ENCODE data around the gene EN1.

EN1 gene

GRCh38 chr2:118832791-118833715 lies 14.4 kb downstream of the EN1 start:
- no peak overlapping the region for H3K4me3 ChIP-seq (ENCODE audit: low read depth, low read length)
- H3K27me3 ChIP-seq (ENCODE audit: insufficient read depth, low read length), result no peaks in the 10 kb centered on the region
- no peaks in the 10 kb centered on the region for H3K36me3 ChIP-seq (ENCODE audit: insufficient read depth, low read length)
- H3K4me1 ChIP-seq (ENCODE audit: control insufficient read depth, insufficient read depth, low read length, unreplicated experiment), result peaks cover 21% of the 10 kb centered on the region
- H3K79me2 ChIP-seq (ENCODE audit: control insufficient read depth, insufficient read depth, low read length, unreplicated experiment), result peaks cover 3% of the 10 kb centered on the region
- H3K27ac ChIP-seq (ENCODE audit: low read depth, low read length), result no peak overlapping the region
- H2AFZ ChIP-seq (ENCODE audit: low read length, unreplicated experiment), result no peak overlapping the region

GRCh38 chr2:118832071-118832790 lies 15.2 kb downstream of the EN1 start:
- Histone ChIP-seq H3K4me1 (ENCODE audit: control insufficient read depth, insufficient read depth, low read length, unreplicated experiment) (peaks cover 21% of the 10 kb centered on the region), H3K79me2 (ENCODE audit: control insufficient read depth, insufficient read depth, low read length, unreplicated experiment) (peaks cover 3% of the 10 kb centered on the region), H2AFZ (ENCODE audit: low read length, unreplicated experiment) (no peak overlapping the region), H3K27me3 (ENCODE audit: insufficient read depth, low read length) (no peaks in the 10 kb centered on the region), H3K27ac (ENCODE audit: low read depth, low read length) (no peak overlapping the region), H3K4me3 (ENCODE audit: low read depth, low read length) (no peak overlapping the region), H3K36me3 (ENCODE audit: insufficient read depth, low read length) (no peaks in the 10 kb centered on the region)

- peak overlapping the region; percentile 31 for H2AFZ ChIP-seq (ENCODE audit: low read length, unreplicated experiment)
- H3K27me3 ChIP-seq (ENCODE audit: insufficient read depth, low read length), result no peaks in the 10 kb centered on the region
- H3K4me3 ChIP-seq (ENCODE audit: low read depth, low read length), result no peak overlapping the region
- H3K27ac ChIP-seq (ENCODE audit: low read depth, low read length), result peak overlapping the region; percentile 18; the same call in 1 of the 2 replicates
- no peaks in the 10 kb centered on the region for H3K36me3 ChIP-seq (ENCODE audit: insufficient read depth, low read length)
- no peaks in the 10 kb centered on the region for H3K79me2 ChIP-seq (ENCODE audit: control insufficient read depth, insufficient read depth, low read length, unreplicated experiment)
- peaks cover 25% of the 10 kb centered on the region for H3K4me1 ChIP-seq (ENCODE audit: control insufficient read depth, insufficient read depth, low read length, unreplicated experiment)
Measured at GRCh38 chr2:118830881-118831280, 16.6 kb downstream of the EN1 start.

- H3K4me1 ChIP-seq (ENCODE audit: control insufficient read depth, insufficient read depth, low read length, unreplicated experiment), result peaks cover 25% of the 10 kb centered on the region
- H3K27me3 ChIP-seq (ENCODE audit: insufficient read depth, low read length), result no peaks in the 10 kb centered on the region
- H3K27ac ChIP-seq (ENCODE audit: low read depth, low read length), result peak overlapping the region; percentile 18; the same call in 1 of the 2 replicates
- H3K36me3 ChIP-seq (ENCODE audit: insufficient read depth, low read length), result no peaks in the 10 kb centered on the region
- peak overlapping the region; percentile 40 for H3K4me3 ChIP-seq (ENCODE audit: low read depth, low read length)
- no peaks in the 10 kb centered on the region for H3K79me2 ChIP-seq (ENCODE audit: control insufficient read depth, insufficient read depth, low read length, unreplicated experiment)
- H2AFZ ChIP-seq (ENCODE audit: low read length, unreplicated experiment), result peak overlapping the region; percentile 31
Measured at GRCh38 chr2:118830118-118830517, 17.3 kb downstream of the EN1 start.

GRCh38 chr2:118826093-118826492 lies 21.4 kb downstream of the EN1 start:
- Histone ChIP-seq H3K27me3 (ENCODE audit: insufficient read depth, low read length) (no peaks in the 10 kb centered on the region), H3K4me3 (ENCODE audit: low read depth, low read length) (no peak overlapping the region), H3K4me1 (ENCODE audit: control insufficient read depth, insufficient read depth, low read length, unreplicated experiment) (peaks cover 17% of the 10 kb centered on the region), H3K36me3 (ENCODE audit: insufficient read depth, low read length) (no peaks in the 10 kb centered on the region), H3K27ac (ENCODE audit: low read depth, low read length) (no peak overlapping the region), H2AFZ (ENCODE audit: low read length, unreplicated experiment) (peak overlapping the region; percentile 31), H3K79me2 (ENCODE audit: control insufficient read depth, insufficient read depth, low read length, unreplicated experiment) (no peaks in the 10 kb centered on the region)

GRCh38 chr2:118823633-118824032 lies 23.8 kb downstream of the EN1 start:
- H3K27ac ChIP-seq (ENCODE audit: low read depth, low read length), result no peak overlapping the region
- H3K27me3 ChIP-seq (ENCODE audit: insufficient read depth, low read length), result peaks cover 2% of the 10 kb centered on the region; the same call in 1 of the 2 replicates
- H3K79me2 ChIP-seq (ENCODE audit: control insufficient read depth, insufficient read depth, low read length, unreplicated experiment), result no peaks in the 10 kb centered on the region
- H3K4me3 ChIP-seq (ENCODE audit: low read depth, low read length), result no peak overlapping the region
- H3K36me3 ChIP-seq (ENCODE audit: insufficient read depth, low read length), result no peaks in the 10 kb centered on the region
- H3K4me1 ChIP-seq (ENCODE audit: control insufficient read depth, insufficient read depth, low read length, unreplicated experiment), result peaks cover 4% of the 10 kb centered on the region
- H2AFZ ChIP-seq (ENCODE audit: low read length, unreplicated experiment), result no peak overlapping the region

- Histone ChIP-seq H3K27me3 (ENCODE audit: insufficient read depth, low read length) (peaks cover 4% of the 10 kb centered on the region; the same call in 1 of the 2 replicates), H3K79me2 (ENCODE audit: control insufficient read depth, insufficient read depth, low read length, unreplicated experiment) (no peaks in the 10 kb centered on the region), H3K4me3 (ENCODE audit: low read depth, low read length) (no peak overlapping the region), H3K4me1 (ENCODE audit: control insufficient read depth, insufficient read depth, low read length, unreplicated experiment) (peaks cover 4% of the 10 kb centered on the region), H3K36me3 (ENCODE audit: insufficient read depth, low read length) (no peaks in the 10 kb centered on the region), H3K27ac (ENCODE audit: low read depth, low read length) (no peak overlapping the region), H2AFZ (ENCODE audit: low read length, unreplicated experiment) (no peak overlapping the region)
Measured at GRCh38 chr2:118822572-118822971, 24.9 kb downstream of the EN1 start.

GRCh38 chr2:118822015-118822414 lies 25.4 kb downstream of the EN1 start:
- H3K27ac ChIP-seq (ENCODE audit: low read depth, low read length), result no peak overlapping the region
- peaks cover 7% of the 10 kb centered on the region; the same call in 1 of the 2 replicates for H3K27me3 ChIP-seq (ENCODE audit: insufficient read depth, low read length)
- H3K36me3 ChIP-seq (ENCODE audit: insufficient read depth, low read length), result no peaks in the 10 kb centered on the region
- peaks cover 4% of the 10 kb centered on the region for H3K4me1 ChIP-seq (ENCODE audit: control insufficient read depth, insufficient read depth, low read length, unreplicated experiment)
- no peaks in the 10 kb centered on the region for H3K79me2 ChIP-seq (ENCODE audit: control insufficient read depth, insufficient read depth, low read length, unreplicated experiment)
- no peak overlapping the region for H2AFZ ChIP-seq (ENCODE audit: low read length, unreplicated experiment)
- no peak overlapping the region for H3K4me3 ChIP-seq (ENCODE audit: low read depth, low read length)

- Histone ChIP-seq H3K36me3 (ENCODE audit: insufficient read depth, low read length) (no peaks in the 10 kb centered on the region), H3K27ac (ENCODE audit: low read depth, low read length) (no peak overlapping the region), H3K79me2 (ENCODE audit: control insufficient read depth, insufficient read depth, low read length, unreplicated experiment) (no peaks in the 10 kb centered on the region), H3K27me3 (ENCODE audit: insufficient read depth, low read length) (peaks cover 7% of the 10 kb centered on the region; the same call in 1 of the 2 replicates), H3K4me3 (ENCODE audit: low read depth, low read length) (no peak overlapping the region), H2AFZ (ENCODE audit: low read length, unreplicated experiment) (no peak overlapping the region), H3K4me1 (ENCODE audit: control insufficient read depth, insufficient read depth, low read length, unreplicated experiment) (no peaks in the 10 kb centered on the region)
Measured at GRCh38 chr2:118817469-118817868, 30.0 kb downstream of the EN1 start.

GRCh38 chr2:118816669-118817068 lies 30.8 kb downstream of the EN1 start:
- Histone ChIP-seq H2AFZ (ENCODE audit: low read length, unreplicated experiment) (no peak overlapping the region), H3K4me1 (ENCODE audit: control insufficient read depth, insufficient read depth, low read length, unreplicated experiment) (no peaks in the 10 kb centered on the region), H3K27ac (ENCODE audit: low read depth, low read length) (no peak overlapping the region), H3K4me3 (ENCODE audit: low read depth, low read length) (no peak overlapping the region), H3K27me3 (ENCODE audit: insufficient read depth, low read length) (peaks cover 7% of the 10 kb centered on the region; the same call in 1 of the 2 replicates), H3K36me3 (ENCODE audit: insufficient read depth, low read length) (no peaks in the 10 kb centered on the region), H3K79me2 (ENCODE audit: control insufficient read depth, insufficient read depth, low read length, unreplicated experiment) (no peaks in the 10 kb centered on the region)

Measured in ACC112 (cell line).